PFSK-1 (cell line): ENCODE results near the gene CD48.

Experiments used
- POLR2AphosphoS5 ChIP-seq: IDR thresholded peaks from 2 replicates; pipeline ENCODE4 v1.6.1; 2012; ENCODE audit warnings: low read depth, mild to moderate bottlenecking, control low read depth, low read length, moderate library complexity
- REST ChIP-seq, 2 experiments: IDR thresholded peaks; 2 replicates each; pipeline versions ENCODE4 v1.6.1 to v1.8.0; 2011 to 2012; ENCODE audit warnings: low read depth in 2 of 2, low read length in 2 of 2, control low read depth in 1 of 2, inconsistent platforms in 1 of 2, mild to moderate bottlenecking in 1 of 2, moderate library complexity in 1 of 2; ENCODE audit not compliant: insufficient read depth in 1 of 2
- SIN3A ChIP-seq: IDR thresholded peaks from 2 replicates; pipeline ENCODE4 v1.6.1; 2012; ENCODE audit warnings: mild to moderate bottlenecking, low read length, moderate library complexity, borderline replicate concordance; ENCODE audit not compliant: insufficient read depth
- TAF1 ChIP-seq: IDR thresholded peaks from 2 replicates; pipeline ENCODE4 v1.6.1; 2012; ENCODE audit warnings: low read length, control low read depth, borderline replicate concordance; ENCODE audit not compliant: insufficient read depth

GRCh38 chr1:160636547-160636946 is 75.1 kb downstream of the CD48 start:
- no peak for TF ChIP-seq SIN3A
- no peak for TF ChIP-seq POLR2AphosphoS5
- TF ChIP-seq TAF1 = no peak
- TF ChIP-seq REST (IDR thresholded peaks at IDR 0.05; ENCODE audit: insufficient read depth in 1 of 2, low read depth in 2 of 2, low read length in 2 of 2) = no peak
